Heart left ventricle (tissue), 16 donors: ENCODE measurements around the gene E2F6. TPM values are rescaled to one million over a fixed set of nuclear protein-coding genes. Genes with fewer than 3 reads are reported as not detected.

Experiments used
- ATAC-seq, 4 donors: fragments of 200-7000 bp; cut with Tn5 transposase; one replicate each; pipeline ENCODE4 v1.9.1; 2020 to 2022; ENCODE audit warnings: moderate library complexity in 4 of 4, mild to moderate bottlenecking in 3 of 4, moderate number of reproducible peaks in 1 of 4
- DNase-seq, 5 donors: peaks; one replicate each; pipeline ENCODE4 v3.0.0-alpha.2; 2020
- H3K27ac ChIP-seq, 12 donors: fragments of 200-600 bp; sonication (generic) in 4 of 12; one replicate each; pipeline versions ENCODE4 v1.5.0 to v1.8.0; 2016 to 2022; ENCODE audit warnings: mild to moderate bottlenecking in 2 of 12
- H3K27me3 ChIP-seq, 9 donors: fragments of 200-600 bp; sonication (generic) in 2 of 9; one replicate each; pipeline versions ENCODE4 v1.5.1 to v1.8.0; 2016 to 2022; ENCODE audit warnings: mild to moderate bottlenecking in 3 of 9
- H3K36me3 ChIP-seq, 9 donors: fragments of 200-600 bp; sonication (generic) in 2 of 9; one replicate each; pipeline versions ENCODE4 v1.5.0 to v1.8.0; 2018 to 2022; ENCODE audit warnings: mild to moderate bottlenecking in 2 of 9
- H3K4me1 ChIP-seq, 12 donors: fragments of 200-600 bp; sonication (generic) in 4 of 12; one replicate each; pipeline versions ENCODE4 v1.5.0 to v1.8.0; 2016 to 2022; ENCODE audit warnings: mild to moderate bottlenecking in 3 of 12
- H3K4me3 ChIP-seq, 12 donors: fragments of 200-600 bp; sonication (generic) in 4 of 12; one replicate each; pipeline versions ENCODE4 v1.5.0 to v1.8.0; 2017 to 2022; ENCODE audit warnings: mild to moderate bottlenecking in 9 of 12, moderate library complexity in 4 of 12
- H3K9me3 ChIP-seq, 12 donors: fragments of 200-600 bp; sonication (generic) in 4 of 12; one replicate each; pipeline versions ENCODE4 v1.5.0 to v1.8.0; 2016 to 2022; ENCODE audit warnings: mild to moderate bottlenecking in 1 of 12
- CTCF ChIP-seq, 12 donors: fragments of 200-600 bp; sonication (generic) in 4 of 12; IDR thresholded peaks; one replicate each; pipeline versions ENCODE4 v1.5.0 to v1.8.0; 2018 to 2022; ENCODE audit warnings: antibody characterized with exemption in 12 of 12, mild to moderate bottlenecking in 5 of 12
- POLR2A ChIP-seq, 2 donors: fragments of 450-650 bp; IDR thresholded peaks; one replicate each; pipeline ENCODE4 v1.6.1; 2017; ENCODE audit warnings: antibody characterized with exemption in 2 of 2, mild to moderate bottlenecking in 2 of 2, moderate library complexity in 2 of 2
- WGBS, 4 donors: extraction: QIAGEN DNeasy Blood & Tissue Kit in 2 of 4; methylation state at CpG; one replicate each; pipeline versions ENCODE4 v1.1.5 to v1.1.7; 2013 to 2018; 5-methylcytosine and 5-hydroxymethylcytosine counted together
- intact Hi-C, 10 donors: fragments of 100-400 bp; cut with DNase I; formaldehyde crosslinking; loops; one replicate each; pipeline versions ENCODE4 v1.11.1 to v1.14.2; 2022
- polyA plus RNA-seq, 2 donors: library from polyadenylated mRNA; stranded (reverse); fragments of 200-250 nt; gene quantifications; one replicate each; pipeline ENCODE4 v1.2.3, GENCODE V29; 2013
- total RNA-seq, 9 donors: library from RNA; depleted of rRNA in 2 of 9; stranded (reverse); fragments of >200 nt in 2 of 9; fragmentation: NEBNext Ultra II Directional in 3 of 9; extraction: Animal tissue kit (Norgen Biotek cat#: 25700) in 3 of 9; gene quantifications; one replicate each; pipeline versions ENCODE4 v1.1.0 to v1.2.4, GENCODE V29; 2016 to 2023
- donor health status: ischemic (EF 13 %, LVEDD 7.1; RV severe dilation, severe dysfunction).
- donor health status: healthy with polysubstance abuse.
- donor health status: DM: no; HTN: yes; CAD: no.
- donor health status: DM: no; HTN: no; CAD: no.
- donor health status: ischemic (EF 25% LVEDD 6.9; RV normal size, moderate dysfunction).
- donor health status: ischemic (EF 25% LVEDD 5.7; RV mildly dilated, moderate dysfunction).
- donor health status: healthy.
- donor health status: DM: yes; HTN: yes; CAD: no.
- donor health status: ischemic (EF 35%, LVEDD 5.7; RV mildly dilated, moderate dysfunction).
- donor health status: nonischemic (EF 11% LVEDD 7.7; RV severe dilation, severe dysfunction).
- donor health status: DM: yes; HTN: yes; CAD: no.
- donor health status: PGD.
- donor health status: ischemic (EF 29% LVEDD 5.4; RV normal size, mild dysfunction).
- donor health status: nonischemic (EF 23%, LVEDD 6.1; RV moderate dilation, normal function).

E2F6 gene
- total and polyA plus RNA-seq, 11 donors = 8.7 to 20.4 (median 15.0) TPM

GRCh38 chr2:11433822-11434221 lies 32.1 kb downstream of the E2F6 start:
- WGBS, 4 donors = 89 to 94% (median 92%) methylated on average over 5 of the region's 5 CpGs
- H3K9me3 ChIP-seq = peaks cover 0 to 4% (median 0%) of the 10 kb centered on the region in 12 donors

GRCh38 chr2:11430729-11431128 lies 35.2 kb downstream of the E2F6 start:
- Histone ChIP-seq H3K4me3 (no peak overlapping the region), H3K27me3 (no peaks in the 10 kb centered on the region), H3K27ac (no peak overlapping the region), H3K36me3 (peaks cover 0 to 4% (median 0%) of the 10 kb centered on the region in 9 donors), H3K4me1 (no peaks in the 10 kb centered on the region), H3K9me3 (peaks cover 0 to 4% (median 0%) of the 10 kb centered on the region in 12 donors)
- intact Hi-C loops = no loop called here
- WGBS, 4 donors = 90 to 100% (median 95%) methylated on average over 1 to 5 of the region's 5 CpGs
- DNase-seq (no peak), ATAC-seq (no peak)
- TF ChIP-seq CTCF (IDR thresholded peaks at IDR 0.05) (no peak), POLR2A (IDR thresholded peaks at IDR 0.05) (no peak)

More at GRCh38 chr2:11433822-11434221, 32.1 kb downstream of the E2F6 start:
- DNase-seq (no peak), ATAC-seq (no peak)
- intact Hi-C loops = no loop called here
- Histone ChIP-seq H3K4me3 (no peak overlapping the region), H3K27ac (no peak overlapping the region), H3K27me3 (no peaks in the 10 kb centered on the region), H3K36me3 (peaks cover 0 to 4% (median 0%) of the 10 kb centered on the region in 9 donors), H3K4me1 (no peaks in the 10 kb centered on the region)
- no peak for TF ChIP-seq CTCF (IDR thresholded peaks at IDR 0.05)
- TF ChIP-seq POLR2A (IDR thresholded peaks at IDR 0.05) = no peak

GRCh38 chr2:11427224-11427623 lies 38.7 kb downstream of the E2F6 start:
- no peaks in the 10 kb centered on the region for H3K27me3 ChIP-seq
- H3K36me3 ChIP-seq = no peaks in the 10 kb centered on the region
- no peaks in the 10 kb centered on the region for H3K4me1 ChIP-seq
- TF ChIP-seq CTCF (IDR thresholded peaks at IDR 0.05) = no peak
- TF ChIP-seq POLR2A (IDR thresholded peaks at IDR 0.05) = no peak
- H3K9me3 ChIP-seq = no peaks in the 10 kb centered on the region
- H3K27ac ChIP-seq = no peak overlapping the region
- DNase-seq = no peak
- no peak for ATAC-seq
- intact Hi-C loops = no loop called here
- no peak overlapping the region for H3K4me3 ChIP-seq

- H3K27ac ChIP-seq = no peak overlapping the region
- intact Hi-C loops = no loop called here
- no peak for ATAC-seq
Observed at GRCh38 chr2:11422901-11423435, 43.0 kb downstream of the E2F6 start.

More at GRCh38 chr2:11422901-11423435, 43.0 kb downstream of the E2F6 start:
- 94 to 99% (median 98%) methylated on average over 4 of the region's 4 CpGs for WGBS, 4 donors
- Histone ChIP-seq H3K4me3 (no peak overlapping the region), H3K4me1 (peaks cover 0 to 17% (median 0%) of the 10 kb centered on the region in 12 donors), H3K27me3 (no peaks in the 10 kb centered on the region), H3K9me3 (peaks cover 0 to 7% (median 3%) of the 10 kb centered on the region in 12 donors), H3K36me3 (no peaks in the 10 kb centered on the region)
- no peak for DNase-seq
- no peak for TF ChIP-seq CTCF (IDR thresholded peaks at IDR 0.05)
- no peak for TF ChIP-seq POLR2A (IDR thresholded peaks at IDR 0.05)
